PC-9 (cell line): Measurements from ENCODE around the gene CLEC16A.

Experiments used
- EZH2 ChIP-seq: fragments of 200-600 bp; sonication (generic); IDR thresholded peaks from 2 replicates; pipeline ENCODE4 v1.8.0; 2017; ENCODE audit warnings: antibody characterized with exemption, low read depth
- TF ChIP-seq, protein P1 (sequence below): fragments of 200-600 bp; sonication (generic); conservative IDR thresholded peaks from 2 replicates; pipeline ENCODE4 v1.6.1; 2017; ENCODE audit warnings: mixed run types, antibody characterized with exemption, mild to moderate bottlenecking, moderate library complexity

DNA sequence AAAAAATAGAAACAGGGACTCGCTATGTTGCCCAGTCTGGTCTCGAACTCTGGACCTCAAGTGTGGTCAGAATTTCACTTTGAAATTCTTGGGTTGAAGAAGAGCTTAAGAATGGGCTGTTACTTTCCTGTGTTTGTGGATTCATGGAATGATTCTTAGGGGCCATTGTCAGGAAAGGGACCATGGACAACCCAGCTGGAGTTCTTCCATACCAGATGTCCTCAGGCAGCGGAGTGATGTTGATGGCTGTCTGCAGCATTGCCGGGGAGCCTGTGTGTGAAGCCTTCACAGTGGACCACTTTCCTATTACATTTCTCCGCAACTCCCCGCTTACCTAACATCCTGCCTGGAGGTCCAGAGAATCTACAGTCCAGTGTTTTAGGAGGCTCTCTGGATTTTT lies 145.9 kb downstream of the CLEC16A start:
- TF ChIP-seq, protein P1, sequence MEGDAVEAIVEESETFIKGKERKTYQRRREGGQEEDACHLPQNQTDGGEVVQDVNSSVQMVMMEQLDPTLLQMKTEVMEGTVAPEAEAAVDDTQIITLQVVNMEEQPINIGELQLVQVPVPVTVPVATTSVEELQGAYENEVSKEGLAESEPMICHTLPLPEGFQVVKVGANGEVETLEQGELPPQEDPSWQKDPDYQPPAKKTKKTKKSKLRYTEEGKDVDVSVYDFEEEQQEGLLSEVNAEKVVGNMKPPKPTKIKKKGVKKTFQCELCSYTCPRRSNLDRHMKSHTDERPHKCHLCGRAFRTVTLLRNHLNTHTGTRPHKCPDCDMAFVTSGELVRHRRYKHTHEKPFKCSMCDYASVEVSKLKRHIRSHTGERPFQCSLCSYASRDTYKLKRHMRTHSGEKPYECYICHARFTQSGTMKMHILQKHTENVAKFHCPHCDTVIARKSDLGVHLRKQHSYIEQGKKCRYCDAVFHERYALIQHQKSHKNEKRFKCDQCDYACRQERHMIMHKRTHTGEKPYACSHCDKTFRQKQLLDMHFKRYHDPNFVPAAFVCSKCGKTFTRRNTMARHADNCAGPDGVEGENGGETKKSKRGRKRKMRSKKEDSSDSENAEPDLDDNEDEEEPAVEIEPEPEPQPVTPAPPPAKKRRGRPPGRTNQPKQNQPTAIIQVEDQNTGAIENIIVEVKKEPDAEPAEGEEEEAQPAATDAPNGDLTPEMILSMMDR, result no peak
- no peak for TF ChIP-seq EZH2
